ENCODE measurements around the gene SLC38A10. TPM values are rescaled to one million over a fixed set of nuclear protein-coding genes. Genes with fewer than 3 reads are reported as not detected.

SLC38A10 gene
- total RNA-seq, 4 donors from 2014 or later = 126 to 206 (median 169) TPM

DNA sequence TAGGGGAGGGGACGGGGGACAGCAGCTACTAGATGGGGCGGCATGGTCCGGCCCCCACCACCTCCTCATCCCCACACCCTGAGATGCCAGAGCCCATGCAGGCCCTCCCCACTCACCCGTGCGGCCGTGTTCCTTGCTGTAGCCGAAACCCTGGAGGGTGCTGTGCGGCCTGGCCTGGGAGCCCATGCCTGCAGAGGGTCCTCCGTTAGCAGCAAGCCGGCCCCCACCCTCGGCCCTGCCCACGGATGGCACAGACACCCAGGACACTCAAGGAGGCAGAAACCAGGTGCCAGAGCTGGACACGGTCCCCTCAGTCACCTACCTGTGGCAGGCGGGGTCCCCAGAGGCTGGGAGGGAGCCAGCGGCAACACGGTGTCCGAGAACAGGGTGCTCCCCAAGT lies 61.8 kb downstream of the SLC38A10 start:
- no peak for DNase-seq
- no peak overlapping the region for H3K27ac ChIP-seq
- no peak for TF ChIP-seq POLR2A (IDR thresholded peaks at IDR 0.05)
- TF ChIP-seq, protein P1, sequence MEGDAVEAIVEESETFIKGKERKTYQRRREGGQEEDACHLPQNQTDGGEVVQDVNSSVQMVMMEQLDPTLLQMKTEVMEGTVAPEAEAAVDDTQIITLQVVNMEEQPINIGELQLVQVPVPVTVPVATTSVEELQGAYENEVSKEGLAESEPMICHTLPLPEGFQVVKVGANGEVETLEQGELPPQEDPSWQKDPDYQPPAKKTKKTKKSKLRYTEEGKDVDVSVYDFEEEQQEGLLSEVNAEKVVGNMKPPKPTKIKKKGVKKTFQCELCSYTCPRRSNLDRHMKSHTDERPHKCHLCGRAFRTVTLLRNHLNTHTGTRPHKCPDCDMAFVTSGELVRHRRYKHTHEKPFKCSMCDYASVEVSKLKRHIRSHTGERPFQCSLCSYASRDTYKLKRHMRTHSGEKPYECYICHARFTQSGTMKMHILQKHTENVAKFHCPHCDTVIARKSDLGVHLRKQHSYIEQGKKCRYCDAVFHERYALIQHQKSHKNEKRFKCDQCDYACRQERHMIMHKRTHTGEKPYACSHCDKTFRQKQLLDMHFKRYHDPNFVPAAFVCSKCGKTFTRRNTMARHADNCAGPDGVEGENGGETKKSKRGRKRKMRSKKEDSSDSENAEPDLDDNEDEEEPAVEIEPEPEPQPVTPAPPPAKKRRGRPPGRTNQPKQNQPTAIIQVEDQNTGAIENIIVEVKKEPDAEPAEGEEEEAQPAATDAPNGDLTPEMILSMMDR (IDR thresholded peaks at IDR 0.05) = no peak
- no peaks in the 10 kb centered on the region for H3K27me3 ChIP-seq
- peaks cover 0 to 27% (median 15%) of the 10 kb centered on the region in 4 donors for H3K4me1 ChIP-seq
- peaks cover 0 to 51% (median 0%) of the 10 kb centered on the region in 3 donors for H3K36me3 ChIP-seq
- H3K9me3 ChIP-seq = no peaks in the 10 kb centered on the region
- no peak overlapping the region for H3K4me3 ChIP-seq

DNA sequence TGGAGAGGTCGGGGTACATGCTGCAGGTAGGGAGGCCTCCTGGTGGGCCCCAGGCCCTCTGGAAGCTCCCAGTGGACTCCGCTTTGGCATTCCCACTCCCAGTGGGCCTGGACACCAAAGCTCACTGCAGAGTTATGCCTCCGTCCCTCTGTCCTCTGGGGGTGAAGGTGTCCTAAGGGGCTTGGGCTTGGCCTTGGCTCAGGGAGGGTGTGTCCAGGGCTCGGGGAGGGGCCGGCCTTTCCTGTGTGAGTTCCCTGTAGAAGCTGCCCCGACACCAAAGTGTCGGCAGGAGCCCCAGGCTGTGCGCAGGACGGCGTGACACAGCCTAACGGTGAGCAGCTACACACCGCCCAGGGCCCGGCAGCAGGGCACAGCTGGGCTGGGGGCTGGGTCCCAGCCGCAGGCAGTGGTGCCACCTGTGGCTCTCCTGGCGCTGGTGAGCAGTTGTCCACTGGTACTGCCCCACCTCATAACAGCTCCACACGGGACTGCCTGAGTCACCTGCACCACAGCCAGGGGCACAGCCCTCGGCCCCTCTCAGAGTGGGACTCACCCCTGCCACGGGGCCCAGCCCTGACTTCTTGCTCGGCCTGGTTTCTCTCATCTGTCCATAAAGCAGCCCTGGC lies 62.4 kb downstream of the SLC38A10 start:
- TF ChIP-seq, protein P1 (IDR thresholded peaks at IDR 0.05) = no peak
- no peak for TF ChIP-seq POLR2A (IDR thresholded peaks at IDR 0.05)
- Histone ChIP-seq H3K36me3 (peaks cover 0 to 51% (median 0%) of the 10 kb centered on the region in 3 donors), H3K4me1 (peaks cover 0 to 23% (median 10%) of the 10 kb centered on the region in 4 donors), H3K27ac (no peak overlapping the region), H3K27me3 (no peaks in the 10 kb centered on the region), H3K9me3 (no peaks in the 10 kb centered on the region), H3K4me3 (no peak overlapping the region)
- DNase-seq = no peak

- Histone ChIP-seq H3K9me3 (no peaks in the 10 kb centered on the region), H3K4me3 (no peak overlapping the region), H3K27ac (no peak overlapping the region), H3K27me3 (no peaks in the 10 kb centered on the region), H3K36me3 (peaks cover 0 to 51% (median 0%) of the 10 kb centered on the region in 3 donors), H3K4me1 (peaks cover 0 to 15% (median 4%) of the 10 kb centered on the region in 4 donors)
- TF ChIP-seq, protein P1 (IDR thresholded peaks at IDR 0.05) = no peak
- no peak for TF ChIP-seq POLR2A (IDR thresholded peaks at IDR 0.05)
- no peak for DNase-seq
These were observed 63.1 kb downstream of the SLC38A10 start for GRCh38 chr17:81231766-81232581.

- TF ChIP-seq, protein P1 (IDR thresholded peaks at IDR 0.05) = no peak
- no peak for TF ChIP-seq POLR2A (IDR thresholded peaks at IDR 0.05)
- Histone ChIP-seq H3K36me3 (peaks cover 0 to 51% (median 0%) of the 10 kb centered on the region in 3 donors), H3K4me3 (no peak overlapping the region), H3K27ac (no peak overlapping the region), H3K27me3 (no peaks in the 10 kb centered on the region), H3K4me1 (peaks cover 0 to 7% (median under 1%) of the 10 kb centered on the region in 4 donors), H3K9me3 (no peaks in the 10 kb centered on the region)
- DNase-seq = no peak
These were observed 63.9 kb downstream of the SLC38A10 start for GRCh38 chr17:81231121-81231645.

GRCh38 chr17:81230043-81230820 lies 64.9 kb downstream of the SLC38A10 start:
- Histone ChIP-seq H3K36me3 (peaks cover 0 to 48% (median 0%) of the 10 kb centered on the region in 3 donors), H3K4me1 (peaks cover 0 to 6% (median 0%) of the 10 kb centered on the region in 4 donors)
- TF ChIP-seq, protein P1 (IDR thresholded peaks at IDR 0.05) = peak in 2 of 6 experiments; percentile 23 to 29
- TF ChIP-seq POLR2A (IDR thresholded peaks at IDR 0.05) = no peak

More at GRCh38 chr17:81230043-81230820, 64.9 kb downstream of the SLC38A10 start:
- H3K27ac ChIP-seq = no peak overlapping the region
- no peaks in the 10 kb centered on the region for H3K9me3 ChIP-seq
- no peaks in the 10 kb centered on the region for H3K27me3 ChIP-seq
- no peak overlapping the region for H3K4me3 ChIP-seq
- DNase-seq = no peak
